OCI-M2 (cell line): Measurements from ENCODE around the gene ITGB7.

Experiments
- DNase-seq: peaks from one replicate; lab custom pipeline; 2025; ENCODE audit not compliant: unreplicated experiment; lab: John Stamatoyannopoulos, UW

The ITGB7 gene

GRCh38 chr12:53197011-53197640 lies 9.9 kb downstream of the ITGB7 start:
- DNase-seq, result no peak

- no peak for DNase-seq
Measured at GRCh38 chr12:53196486-53196885, 10.6 kb downstream of the ITGB7 start.

- DNase-seq, result no peak
Measured at GRCh38 chr12:53195516-53196420, 11.3 kb downstream of the ITGB7 start.

- DNase-seq, result no peak
Measured at GRCh38 chr12:53194973-53195372, 12.1 kb downstream of the ITGB7 start.

- no peak for DNase-seq
Measured at GRCh38 chr12:53193985-53194716, 12.9 kb downstream of the ITGB7 start.

- no peak for DNase-seq
Measured at GRCh38 chr12:53193040-53193439, 14.0 kb downstream of the ITGB7 start.

- no peak for DNase-seq
Measured at GRCh38 chr12:53192531-53193021, 14.5 kb downstream of the ITGB7 start.

- no peak for DNase-seq
Measured at GRCh38 chr12:53191885-53192530, 15.0 kb downstream of the ITGB7 start.

GRCh38 chr12:53191096-53191884 lies 15.8 kb downstream of the ITGB7 start:
- DNase-seq, result no peak

GRCh38 chr12:53190108-53190729 lies 16.8 kb downstream of the ITGB7 start:
- DNase-seq, result no peak

GRCh38 chr12:53187145-53187899 lies 19.7 kb downstream of the ITGB7 start:
- no peak for DNase-seq

- no peak for DNase-seq
Measured at GRCh38 chr12:53186745-53187144, 20.3 kb downstream of the ITGB7 start.

- DNase-seq, result no peak
Measured at GRCh38 chr12:53185582-53186153, 21.4 kb downstream of the ITGB7 start.

GRCh38 chr12:53184828-53185227 lies 22.2 kb downstream of the ITGB7 start:
- DNase-seq, result no peak

- DNase-seq, result no peak
Measured at GRCh38 chr12:53182903-53183302, 24.1 kb downstream of the ITGB7 start.

GRCh38 chr12:53181935-53182334 lies 25.1 kb downstream of the ITGB7 start:
- DNase-seq, result no peak

GRCh38 chr12:53180931-53181645 lies 26.0 kb downstream of the ITGB7 start:
- DNase-seq, result no peak
